Measurements from ENCODE around the gene EXOC3.
"Not testable (repeated sequence)": the region's sequence is repeated elsewhere in the genome, so short reads cannot be mapped to it uniquely, and the experiment has no call there.

Gene EXOC3

DNA sequence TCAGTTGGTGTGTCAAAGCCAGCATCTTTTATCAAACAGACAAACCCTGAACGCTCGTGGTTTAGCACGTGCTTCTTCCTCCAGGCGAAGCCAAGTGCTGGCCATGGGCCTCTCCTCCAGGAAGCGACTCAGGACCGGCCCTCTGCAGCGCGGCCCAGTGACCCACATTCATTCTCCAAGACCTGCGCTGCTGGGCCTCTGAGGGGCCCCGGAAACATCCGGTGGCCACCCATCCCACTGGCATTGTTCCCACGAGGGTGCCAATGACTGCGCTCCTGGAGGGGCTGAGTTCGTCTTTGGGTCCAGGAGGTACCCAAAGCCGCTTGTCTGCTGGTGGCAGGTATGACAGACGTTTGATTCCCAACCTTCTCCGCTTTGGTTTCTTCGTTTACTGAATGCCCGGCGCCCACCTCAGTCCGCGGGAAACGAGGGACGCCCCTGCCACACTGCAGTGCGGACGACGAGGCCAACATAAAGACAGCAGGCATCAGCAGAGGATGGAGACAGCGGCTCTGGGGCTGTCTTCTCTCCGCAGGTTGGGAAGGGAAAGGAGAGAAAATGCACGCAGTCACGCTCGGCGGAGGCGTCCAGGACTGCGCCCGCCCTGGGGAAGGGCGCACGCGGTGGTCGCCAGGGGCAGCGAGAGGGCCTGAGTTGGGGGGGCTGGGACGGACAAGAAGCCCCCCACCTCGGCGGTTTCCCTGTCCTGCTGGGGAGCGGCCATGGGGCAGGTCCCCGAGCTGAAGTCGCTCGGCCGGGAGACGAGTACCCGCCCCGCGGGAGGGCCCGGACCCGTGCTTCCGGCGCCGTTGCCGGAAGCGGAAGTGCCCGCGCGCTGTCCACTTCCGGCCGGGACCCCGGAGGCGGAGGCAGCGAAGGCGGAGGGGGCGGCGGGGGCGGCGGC, at the start of gene EXOC3:
Gene EXOC3, plus strand, starts transcription at position 842 of the 904 bp plus-strand sequence. CDS start 3,030 bp downstream, outside the sequence.
- Histone ChIP-seq H3K4me3 (ENCODE audit: low read length in 2 of 2) (peak within 1 kb of the TSS; percentile 98 to 99), H3K27ac (ENCODE audit: low read depth in 2 of 2, low read length in 2 of 2) (peak within 1 kb of the TSS; percentile 56 to 79), H3K9ac (ENCODE audit: low read depth in 1 of 2, low read length in 2 of 2) (peak within 1 kb of the TSS; percentile 87 to 91), H3K27me3 (ENCODE audit: control insufficient read depth in 2 of 2, insufficient read depth in 2 of 2, low read length in 2 of 2) (no peaks in the 10 kb centered on the region), H3K36me3 (ENCODE audit: control insufficient read depth in 2 of 2, insufficient read depth in 2 of 2, low read length in 2 of 2) (peaks cover 12% of the 10 kb centered on the region in 2 donors), H3K4me1 (ENCODE audit: control insufficient read depth in 2 of 2, insufficient read depth in 2 of 2, low read length in 2 of 2) (peaks cover 9 to 16% of the 10 kb centered on the region in 2 donors), H3K9me3 (ENCODE audit: control insufficient read depth in 2 of 2, low read length in 2 of 2) (no peaks in the 10 kb centered on the region)

DNA sequence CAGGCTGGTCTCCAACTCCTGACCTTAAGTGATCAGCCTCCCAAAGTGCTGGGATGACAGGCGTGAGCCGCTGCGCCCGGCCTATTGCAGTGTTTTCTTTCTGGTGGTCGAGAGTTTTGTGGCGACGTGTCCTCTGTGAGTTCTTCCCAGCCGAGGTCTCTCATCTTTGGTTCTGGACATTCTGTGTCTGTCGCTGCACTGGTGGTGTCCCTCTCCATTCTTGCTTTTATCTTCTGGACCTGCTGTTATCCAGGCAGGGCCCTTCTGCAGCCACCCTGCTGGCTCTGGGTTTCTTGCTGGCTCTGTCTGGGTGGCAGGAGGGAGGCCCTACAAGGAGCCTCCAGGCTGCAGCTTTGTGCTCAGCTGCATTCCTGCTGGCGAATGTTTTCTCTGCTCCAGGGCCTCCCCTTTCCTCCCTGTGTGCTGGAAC, 49.1 kb upstream of the EXOC3 start:
- no peak overlapping the region for H3K27ac ChIP-seq (ENCODE audit: low read depth in 2 of 2, low read length in 2 of 2)

DNA sequence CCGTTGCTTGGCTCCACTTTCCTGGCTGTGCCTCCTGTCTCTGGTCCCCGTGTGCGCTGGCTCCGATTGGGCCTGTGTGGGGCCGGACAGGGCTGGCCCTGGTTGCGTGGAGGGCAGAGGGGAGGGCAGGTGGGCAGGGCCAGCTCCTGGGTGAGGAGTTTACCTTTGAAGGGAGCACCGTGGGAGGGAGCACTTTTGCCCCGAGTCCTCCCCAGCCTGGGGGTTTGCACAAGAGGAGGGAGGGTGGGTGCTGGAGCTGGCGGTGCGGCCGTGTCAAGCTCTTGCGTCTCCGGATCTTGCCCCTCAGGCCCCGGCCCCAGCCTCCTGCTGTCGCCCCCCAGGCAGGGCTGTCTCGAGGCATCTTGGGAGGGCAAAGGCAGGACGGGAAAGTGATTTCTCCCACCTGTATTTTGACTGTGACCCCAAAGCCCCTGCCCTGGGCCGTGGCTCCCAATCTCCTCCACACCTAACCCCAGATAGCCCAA, 48.3 kb upstream of the EXOC3 start:
- H3K27me3 ChIP-seq (ENCODE audit: control insufficient read depth in 2 of 2, insufficient read depth in 2 of 2, low read length in 2 of 2), result peaks cover 0 to 5% of the 10 kb centered on the region in 2 donors
- peaks cover 12 to 13% of the 10 kb centered on the region in 2 donors for H3K4me1 ChIP-seq (ENCODE audit: control insufficient read depth in 2 of 2, insufficient read depth in 2 of 2, low read length in 2 of 2)
- no peaks in the 10 kb centered on the region for H3K9me3 ChIP-seq (ENCODE audit: control insufficient read depth in 2 of 2, low read length in 2 of 2)
- H3K27ac ChIP-seq (ENCODE audit: low read depth in 2 of 2, low read length in 2 of 2), result peak overlapping the region in 1 of 2 donors; percentile 58
- no peak overlapping the region for H3K9ac ChIP-seq (ENCODE audit: low read depth in 1 of 2, low read length in 2 of 2)
- no peak overlapping the region for H3K4me3 ChIP-seq (ENCODE audit: low read length in 2 of 2)
- no peaks in the 10 kb centered on the region for H3K36me3 ChIP-seq (ENCODE audit: control insufficient read depth in 2 of 2, insufficient read depth in 2 of 2, low read length in 2 of 2)

More for the DNA sequence above, 49.1 kb upstream of the EXOC3 start:
- H3K4me1 ChIP-seq (ENCODE audit: control insufficient read depth in 2 of 2, insufficient read depth in 2 of 2, low read length in 2 of 2), result peaks cover 5 to 9% of the 10 kb centered on the region in 2 donors
- no peaks in the 10 kb centered on the region for H3K9me3 ChIP-seq (ENCODE audit: control insufficient read depth in 2 of 2, low read length in 2 of 2)
- H3K4me3 ChIP-seq (ENCODE audit: low read length in 2 of 2), result no peak overlapping the region
- H3K36me3 ChIP-seq (ENCODE audit: control insufficient read depth in 2 of 2, insufficient read depth in 2 of 2, low read length in 2 of 2), result no peaks in the 10 kb centered on the region
- no peaks in the 10 kb centered on the region for H3K27me3 ChIP-seq (ENCODE audit: control insufficient read depth in 2 of 2, insufficient read depth in 2 of 2, low read length in 2 of 2)
- no peak overlapping the region for H3K9ac ChIP-seq (ENCODE audit: low read depth in 1 of 2, low read length in 2 of 2)

DNA sequence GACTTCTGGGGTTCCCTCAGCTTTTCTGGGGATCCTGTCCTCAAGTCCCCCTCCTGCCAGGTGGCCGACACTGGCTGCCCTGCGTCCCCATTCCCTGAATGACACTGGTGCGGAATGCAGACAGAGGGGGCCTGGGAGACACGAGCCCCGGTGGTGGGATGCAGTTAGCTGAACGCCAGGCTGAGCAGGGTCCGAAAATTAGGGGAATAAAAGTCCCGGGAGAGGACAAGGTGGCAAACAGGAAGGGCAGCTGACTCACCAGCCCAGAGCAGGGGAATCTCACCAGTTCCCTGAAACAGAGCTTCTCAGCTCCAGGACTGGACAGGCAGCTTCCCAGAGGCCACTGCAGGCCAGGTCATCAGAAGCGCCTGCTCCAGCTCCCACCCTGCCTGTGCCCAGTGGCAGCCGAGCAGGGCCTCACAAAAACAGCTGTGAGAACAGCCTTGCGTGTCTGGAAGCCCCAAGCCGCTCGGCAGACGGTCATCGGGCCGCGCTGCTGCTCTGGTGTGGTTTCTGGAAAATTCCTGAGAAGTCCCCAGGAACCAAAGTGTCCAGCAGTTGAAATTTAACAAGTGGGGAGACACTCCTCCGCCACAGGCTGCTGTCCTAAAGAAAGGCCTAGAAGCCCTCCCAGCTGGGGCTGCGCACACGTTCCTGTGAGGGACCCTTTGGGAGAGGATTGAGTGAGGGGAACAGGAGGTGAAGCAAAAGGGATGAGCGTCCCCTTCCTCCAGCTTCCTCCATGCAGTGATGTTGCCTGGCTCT, 47.6 kb upstream of the EXOC3 start:
- peak overlapping the region in 1 of 2 donors; percentile 58 for H3K27ac ChIP-seq (ENCODE audit: low read depth in 2 of 2, low read length in 2 of 2)
- no peak overlapping the region for H3K9ac ChIP-seq (ENCODE audit: low read depth in 1 of 2, low read length in 2 of 2)
- peaks cover 12 to 13% of the 10 kb centered on the region in 2 donors for H3K4me1 ChIP-seq (ENCODE audit: control insufficient read depth in 2 of 2, insufficient read depth in 2 of 2, low read length in 2 of 2)
- H3K36me3 ChIP-seq (ENCODE audit: control insufficient read depth in 2 of 2, insufficient read depth in 2 of 2, low read length in 2 of 2), result no peaks in the 10 kb centered on the region
- no peaks in the 10 kb centered on the region for H3K9me3 ChIP-seq (ENCODE audit: control insufficient read depth in 2 of 2, low read length in 2 of 2)
- H3K4me3 ChIP-seq (ENCODE audit: low read length in 2 of 2), result no peak overlapping the region
- H3K27me3 ChIP-seq (ENCODE audit: control insufficient read depth in 2 of 2, insufficient read depth in 2 of 2, low read length in 2 of 2), result peaks cover 0 to 5% of the 10 kb centered on the region in 2 donors

DNA sequence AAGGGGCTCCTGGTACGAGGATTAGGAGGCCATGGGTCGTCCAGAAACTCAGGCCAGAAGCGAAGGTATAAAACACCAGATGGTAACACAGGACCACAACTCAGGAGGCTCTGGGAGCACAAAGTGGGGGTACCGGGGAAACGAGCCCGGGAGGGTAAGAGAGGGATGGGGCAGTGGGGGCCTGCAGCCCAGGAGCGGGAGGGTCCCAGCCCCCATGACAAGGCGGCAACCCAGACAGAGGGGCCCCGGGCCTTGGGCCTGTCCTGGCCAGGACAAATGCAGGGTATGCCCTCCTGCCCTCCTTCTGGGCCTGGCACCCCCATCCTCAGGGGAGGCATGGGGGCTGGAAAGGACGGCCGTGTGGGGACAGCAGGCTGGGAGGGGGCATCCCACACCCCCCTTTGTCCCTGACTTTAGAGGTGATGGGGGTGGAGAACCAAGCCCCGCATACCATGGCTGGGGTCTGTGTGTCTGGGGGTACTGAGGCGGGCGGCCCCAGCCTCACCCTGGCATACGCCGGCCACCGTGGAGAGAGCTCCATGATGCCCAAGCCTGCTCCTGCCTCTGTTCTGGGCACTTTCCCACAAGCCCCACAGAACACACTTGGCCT, 47.0 kb upstream of the EXOC3 start:
- Histone ChIP-seq H3K9ac (ENCODE audit: low read depth in 1 of 2, low read length in 2 of 2) (no peak overlapping the region), H3K27ac (ENCODE audit: low read depth in 2 of 2, low read length in 2 of 2) (peak overlapping the region in 1 of 2 donors; percentile 58), H3K9me3 (ENCODE audit: control insufficient read depth in 2 of 2, low read length in 2 of 2) (no peaks in the 10 kb centered on the region), H3K4me3 (ENCODE audit: low read length in 2 of 2) (no peak overlapping the region), H3K4me1 (ENCODE audit: control insufficient read depth in 2 of 2, insufficient read depth in 2 of 2, low read length in 2 of 2) (peaks cover 12 to 13% of the 10 kb centered on the region in 2 donors), H3K36me3 (ENCODE audit: control insufficient read depth in 2 of 2, insufficient read depth in 2 of 2, low read length in 2 of 2) (no peaks in the 10 kb centered on the region), H3K27me3 (ENCODE audit: control insufficient read depth in 2 of 2, insufficient read depth in 2 of 2, low read length in 2 of 2) (peaks cover 0 to 5% of the 10 kb centered on the region in 2 donors)

DNA sequence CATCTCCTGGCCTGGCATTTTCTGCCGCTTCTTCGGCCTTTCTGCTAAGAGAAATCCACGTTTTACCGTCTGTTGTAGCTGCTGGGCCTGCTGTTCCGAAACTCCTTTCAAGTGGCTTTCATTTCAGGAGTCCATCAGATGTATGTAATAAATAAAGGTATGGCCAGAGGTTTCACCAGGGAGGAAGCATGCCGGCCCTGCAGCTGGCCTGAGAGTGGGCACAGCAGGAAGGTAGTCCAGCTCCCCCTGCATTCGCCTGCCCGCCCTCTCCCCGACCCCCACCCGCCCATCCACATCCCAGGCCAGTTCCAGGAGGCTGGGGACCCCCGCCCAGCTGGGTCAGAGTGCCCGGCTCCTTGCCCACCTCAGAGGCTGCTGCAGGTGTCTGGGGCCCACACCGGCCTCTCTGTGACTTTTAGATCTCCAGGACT, 46.4 kb upstream of the EXOC3 start:
- Histone ChIP-seq H3K27ac (ENCODE audit: low read depth in 2 of 2, low read length in 2 of 2) (peak overlapping the region in 1 of 2 donors; percentile 58), H3K9ac (ENCODE audit: low read depth in 1 of 2, low read length in 2 of 2) (no peak overlapping the region), H3K4me1 (ENCODE audit: control insufficient read depth in 2 of 2, insufficient read depth in 2 of 2, low read length in 2 of 2) (peaks cover 12 to 13% of the 10 kb centered on the region in 2 donors), H3K27me3 (ENCODE audit: control insufficient read depth in 2 of 2, insufficient read depth in 2 of 2, low read length in 2 of 2) (peaks cover 0 to 5% of the 10 kb centered on the region in 2 donors), H3K36me3 (ENCODE audit: control insufficient read depth in 2 of 2, insufficient read depth in 2 of 2, low read length in 2 of 2) (no peaks in the 10 kb centered on the region), H3K4me3 (ENCODE audit: low read length in 2 of 2) (no peak overlapping the region), H3K9me3 (ENCODE audit: control insufficient read depth in 2 of 2, low read length in 2 of 2) (no peaks in the 10 kb centered on the region)

DNA sequence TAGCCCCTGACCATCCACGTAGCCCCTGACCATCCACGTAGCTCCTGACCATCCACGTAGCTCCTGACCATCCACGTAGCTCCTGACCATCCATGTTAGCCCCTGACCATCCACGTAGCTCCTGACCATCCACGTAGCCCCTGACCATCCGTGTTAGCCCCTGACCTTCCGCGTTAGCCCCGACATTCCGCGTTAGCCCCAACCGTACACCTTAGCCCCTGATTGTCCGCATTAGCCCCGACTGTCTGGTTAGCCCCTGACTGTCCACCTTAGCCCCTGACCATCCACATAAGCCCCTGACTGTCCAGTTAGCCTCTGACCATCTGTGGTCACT, 44.9 kb upstream of the EXOC3 start:
- H3K9ac ChIP-seq (ENCODE audit: low read depth in 1 of 2, low read length in 2 of 2); H3K4me3 ChIP-seq (ENCODE audit: low read length in 2 of 2); H3K27me3 ChIP-seq (ENCODE audit: control insufficient read depth in 2 of 2, insufficient read depth in 2 of 2, low read length in 2 of 2); H3K36me3 ChIP-seq (ENCODE audit: control insufficient read depth in 2 of 2, insufficient read depth in 2 of 2, low read length in 2 of 2); H3K9me3 ChIP-seq (ENCODE audit: control insufficient read depth in 2 of 2, low read length in 2 of 2): not testable (repeated sequence)
- Histone ChIP-seq H3K4me1 (ENCODE audit: control insufficient read depth in 2 of 2, insufficient read depth in 2 of 2, low read length in 2 of 2) (peaks cover 6 to 13% of the 10 kb centered on the region in 2 donors), H3K27ac (ENCODE audit: low read depth in 2 of 2, low read length in 2 of 2) (peak overlapping the region in 1 of 2 donors; percentile 86)

DNA sequence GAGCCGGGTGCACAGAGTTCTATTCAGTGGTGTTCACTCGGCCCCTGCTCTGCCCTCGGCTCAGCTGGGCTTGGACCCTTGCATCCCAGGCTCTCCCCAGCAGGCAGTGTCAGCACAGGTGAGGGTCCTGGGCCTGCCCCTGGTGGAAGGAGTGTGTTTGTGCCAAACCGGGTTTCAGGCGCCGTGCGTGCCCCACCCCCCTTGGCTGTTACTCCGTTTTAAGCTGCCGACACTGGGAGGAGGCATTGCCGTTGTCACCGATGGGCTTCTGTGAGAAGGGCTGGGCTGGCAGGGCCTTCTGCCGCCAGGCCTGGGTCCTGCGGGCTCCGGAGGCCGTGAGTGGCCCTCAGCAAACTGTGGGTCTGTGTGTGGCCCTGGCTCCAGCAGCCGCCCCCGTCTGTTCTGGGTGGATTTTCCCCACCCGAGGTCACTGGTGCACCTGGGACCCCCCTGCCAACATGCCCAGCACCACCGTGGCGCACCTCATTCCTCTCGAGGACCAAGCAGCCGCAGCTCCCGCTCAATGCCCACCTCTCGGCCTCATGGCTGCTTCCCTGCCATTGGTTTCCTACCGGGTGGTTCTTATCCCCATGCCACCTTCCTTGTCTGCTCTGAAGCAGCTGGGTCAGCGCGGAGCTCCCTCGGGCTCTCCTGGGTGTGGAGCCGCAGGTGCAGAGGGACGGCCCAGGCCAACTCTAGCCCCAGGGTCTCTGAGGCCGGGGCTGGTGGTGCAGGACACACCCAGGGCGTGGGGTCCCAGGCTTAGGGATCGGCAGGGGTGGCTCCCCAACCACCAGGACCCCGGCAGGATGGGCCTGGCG, 44.3 kb upstream of the EXOC3 start:
- H3K9me3 ChIP-seq (ENCODE audit: control insufficient read depth in 2 of 2, low read length in 2 of 2), result no peaks in the 10 kb centered on the region
- peaks cover 6 to 13% of the 10 kb centered on the region in 2 donors for H3K4me1 ChIP-seq (ENCODE audit: control insufficient read depth in 2 of 2, insufficient read depth in 2 of 2, low read length in 2 of 2)
- no peak overlapping the region for H3K9ac ChIP-seq (ENCODE audit: low read depth in 1 of 2, low read length in 2 of 2)
- peaks cover 0 to 5% of the 10 kb centered on the region in 2 donors for H3K27me3 ChIP-seq (ENCODE audit: control insufficient read depth in 2 of 2, insufficient read depth in 2 of 2, low read length in 2 of 2)
- H3K27ac ChIP-seq (ENCODE audit: low read depth in 2 of 2, low read length in 2 of 2), result peak overlapping the region; percentile 73 to 86
- H3K36me3 ChIP-seq (ENCODE audit: control insufficient read depth in 2 of 2, insufficient read depth in 2 of 2, low read length in 2 of 2), result no peaks in the 10 kb centered on the region
- H3K4me3 ChIP-seq (ENCODE audit: low read length in 2 of 2), result no peak overlapping the region
